ENCODE data around the gene XYLT1.
"Not testable (repeated sequence)": the region's sequence is repeated elsewhere in the genome, so short reads cannot be mapped to it uniquely, and the experiment has no call there.

Gene XYLT1, protein sequence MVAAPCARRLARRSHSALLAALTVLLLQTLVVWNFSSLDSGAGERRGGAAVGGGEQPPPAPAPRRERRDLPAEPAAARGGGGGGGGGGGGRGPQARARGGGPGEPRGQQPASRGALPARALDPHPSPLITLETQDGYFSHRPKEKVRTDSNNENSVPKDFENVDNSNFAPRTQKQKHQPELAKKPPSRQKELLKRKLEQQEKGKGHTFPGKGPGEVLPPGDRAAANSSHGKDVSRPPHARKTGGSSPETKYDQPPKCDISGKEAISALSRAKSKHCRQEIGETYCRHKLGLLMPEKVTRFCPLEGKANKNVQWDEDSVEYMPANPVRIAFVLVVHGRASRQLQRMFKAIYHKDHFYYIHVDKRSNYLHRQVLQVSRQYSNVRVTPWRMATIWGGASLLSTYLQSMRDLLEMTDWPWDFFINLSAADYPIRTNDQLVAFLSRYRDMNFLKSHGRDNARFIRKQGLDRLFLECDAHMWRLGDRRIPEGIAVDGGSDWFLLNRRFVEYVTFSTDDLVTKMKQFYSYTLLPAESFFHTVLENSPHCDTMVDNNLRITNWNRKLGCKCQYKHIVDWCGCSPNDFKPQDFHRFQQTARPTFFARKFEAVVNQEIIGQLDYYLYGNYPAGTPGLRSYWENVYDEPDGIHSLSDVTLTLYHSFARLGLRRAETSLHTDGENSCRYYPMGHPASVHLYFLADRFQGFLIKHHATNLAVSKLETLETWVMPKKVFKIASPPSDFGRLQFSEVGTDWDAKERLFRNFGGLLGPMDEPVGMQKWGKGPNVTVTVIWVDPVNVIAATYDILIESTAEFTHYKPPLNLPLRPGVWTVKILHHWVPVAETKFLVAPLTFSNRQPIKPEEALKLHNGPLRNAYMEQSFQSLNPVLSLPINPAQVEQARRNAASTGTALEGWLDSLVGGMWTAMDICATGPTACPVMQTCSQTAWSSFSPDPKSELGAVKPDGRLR

DNA sequence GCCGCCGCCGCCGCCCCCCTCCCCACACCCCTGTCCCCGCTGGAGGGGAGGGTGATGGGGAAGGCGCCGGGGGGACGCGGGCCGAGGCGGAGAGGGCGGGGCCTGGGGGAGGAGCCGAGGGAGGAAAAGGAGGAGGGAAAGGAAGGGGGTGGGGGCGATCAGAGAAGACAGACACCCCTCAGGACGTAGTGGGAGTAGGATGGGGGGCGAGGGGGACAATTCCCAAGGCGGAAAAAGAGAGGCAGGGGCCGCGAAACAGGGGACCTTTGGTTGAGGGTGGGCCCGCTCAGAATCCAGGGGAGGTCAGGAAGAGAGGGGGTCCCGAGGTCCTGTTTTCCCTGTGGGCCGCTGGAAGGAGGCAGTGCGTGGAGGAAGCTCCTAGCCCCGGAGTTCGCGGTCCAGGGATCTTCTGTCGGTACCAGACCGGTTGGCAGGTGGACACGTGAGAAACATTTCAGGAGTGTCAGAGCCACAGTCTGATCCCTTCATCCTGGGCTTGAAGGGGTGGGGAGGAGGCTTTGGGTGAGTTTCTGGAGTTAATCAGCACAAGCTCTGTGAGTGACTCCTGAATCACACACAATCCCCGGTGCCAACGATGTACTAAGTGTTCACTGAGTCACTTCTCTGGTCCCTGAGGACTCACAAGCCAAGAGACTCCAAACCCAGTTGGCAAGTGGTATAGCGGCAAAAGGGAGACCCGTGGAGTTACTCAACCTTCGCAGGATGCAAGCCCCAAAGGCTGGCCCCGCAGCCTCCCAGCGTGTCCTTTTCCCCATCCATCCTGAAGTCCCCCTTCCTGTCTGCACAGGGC, at the start of gene XYLT1:
Gene XYLT1, minus strand, starts transcription at position 53 of the 811 bp plus-strand sequence. CDS start 164 bp downstream, outside the sequence.
- DNase-seq (ENCODE audit: low read depth) = peak; percentile 38

DNA sequence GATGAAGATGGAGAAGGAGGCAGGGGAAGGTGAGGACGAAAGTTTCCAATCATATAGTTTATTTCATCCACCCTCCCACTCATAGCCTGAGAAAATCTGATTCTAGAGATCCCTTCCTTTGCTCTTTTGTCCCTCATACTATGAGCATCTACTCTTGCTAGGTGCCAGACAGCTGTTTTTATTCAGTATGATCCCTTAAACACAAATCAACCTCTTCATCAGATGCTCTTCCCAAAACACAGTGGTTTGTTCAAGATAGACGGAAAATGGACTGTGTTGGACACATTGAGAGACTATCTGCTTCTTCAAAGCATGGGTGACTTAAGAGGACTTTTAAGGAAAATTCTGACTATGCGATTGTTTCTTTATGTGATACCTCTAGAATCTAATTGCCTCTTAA, 49.4 kb upstream of the XYLT1 start:
- no peak for DNase-seq (ENCODE audit: low read depth)

DNA sequence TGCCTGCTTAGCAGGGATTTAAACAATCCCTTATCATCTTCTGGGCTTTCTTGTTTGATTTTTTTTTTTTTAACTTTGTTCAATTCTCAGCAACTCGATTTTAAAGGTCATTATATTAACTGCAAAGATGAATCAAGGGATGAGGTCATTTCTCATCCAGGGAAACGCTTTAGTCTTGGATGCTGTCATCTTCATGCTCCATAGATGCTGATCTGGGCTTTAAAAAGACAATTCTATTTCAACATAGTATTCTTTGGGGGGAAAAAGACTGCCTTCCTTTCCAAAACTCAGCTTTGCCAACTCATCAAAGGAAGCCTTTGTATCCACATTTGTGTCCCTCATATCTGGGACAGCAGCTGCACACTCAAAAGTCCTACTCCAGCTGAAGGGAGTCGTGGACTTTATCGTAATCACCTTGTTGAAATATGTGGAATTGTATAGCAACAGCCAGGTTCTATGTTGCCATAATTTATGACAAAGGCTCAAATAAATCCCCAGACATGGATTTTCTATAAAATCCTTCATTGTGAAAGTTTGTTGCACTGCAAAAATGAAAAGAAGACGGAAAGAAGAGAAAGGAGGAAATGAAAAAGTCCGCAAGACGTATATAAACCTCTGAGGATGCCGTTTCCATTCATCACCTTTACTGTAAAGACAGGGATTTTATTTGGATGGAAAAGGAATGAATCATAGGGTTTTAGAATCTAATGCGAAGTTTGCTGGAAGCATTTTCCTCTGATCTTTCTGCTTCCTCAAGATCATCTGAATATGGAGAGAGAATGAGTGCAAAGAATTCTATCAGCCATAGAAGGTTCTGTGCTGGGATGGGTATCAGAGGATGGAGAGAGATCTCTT, 48.6 kb upstream of the XYLT1 start:
- DNase-seq (ENCODE audit: low read depth) = no peak

DNA sequence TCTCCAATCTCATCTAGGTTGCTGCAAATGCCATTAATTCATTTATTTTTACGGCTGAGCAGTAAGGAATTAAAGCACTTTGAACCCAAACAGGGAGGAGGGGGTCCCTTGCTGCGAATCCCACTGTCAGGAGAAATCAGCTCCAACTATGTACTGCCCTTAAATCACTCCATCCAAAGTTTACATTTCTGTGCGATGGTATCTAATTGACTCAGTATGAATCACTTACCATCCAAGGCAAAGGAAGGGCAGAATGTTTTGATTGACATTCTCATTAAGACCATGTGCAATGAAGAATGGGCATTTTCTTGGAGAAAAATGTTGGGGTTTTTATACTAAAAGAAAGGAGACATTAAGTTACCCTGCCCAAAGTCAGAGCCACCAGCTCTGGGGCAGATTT, 47.7 kb upstream of the XYLT1 start:
- no peak for DNase-seq (ENCODE audit: low read depth)

DNA sequence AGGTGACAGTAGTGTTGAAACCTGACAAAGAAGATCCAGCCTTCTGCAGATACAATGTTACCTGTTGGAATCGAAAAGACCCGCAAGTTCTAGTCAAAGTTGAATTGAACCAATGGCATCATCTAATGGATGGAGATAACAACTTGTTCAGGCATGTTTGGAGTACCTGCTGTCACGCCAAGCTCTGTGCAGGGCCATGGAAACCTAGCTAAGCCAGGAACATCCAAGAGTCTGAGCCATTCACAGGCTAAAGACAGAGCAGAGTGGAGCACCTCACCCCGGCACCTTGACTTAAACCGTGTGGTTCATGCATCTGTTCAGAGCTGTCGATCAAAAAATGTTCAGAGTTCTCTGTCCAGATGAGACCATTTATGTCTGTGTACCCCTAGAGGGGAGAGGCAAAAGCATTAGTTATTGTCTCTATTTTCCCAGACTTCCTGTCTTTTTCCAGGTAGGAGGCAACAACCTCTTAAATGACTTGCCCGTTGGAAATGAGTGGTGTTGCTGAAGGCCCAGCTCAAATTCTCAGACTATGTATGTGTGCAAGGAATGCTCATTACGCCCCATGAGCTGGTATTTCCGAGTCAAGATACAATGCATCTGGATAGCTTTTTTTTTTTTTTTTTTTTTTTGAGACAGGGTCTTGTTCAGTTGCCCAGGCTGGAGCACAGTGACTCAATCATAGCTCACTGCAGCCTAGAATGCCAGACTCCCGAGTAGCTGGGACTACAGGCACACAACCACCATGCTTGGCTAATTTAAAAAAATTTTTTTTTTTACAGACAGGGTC, 44.9 kb upstream of the XYLT1 start:
- no peak for DNase-seq (ENCODE audit: low read depth)

DNA sequence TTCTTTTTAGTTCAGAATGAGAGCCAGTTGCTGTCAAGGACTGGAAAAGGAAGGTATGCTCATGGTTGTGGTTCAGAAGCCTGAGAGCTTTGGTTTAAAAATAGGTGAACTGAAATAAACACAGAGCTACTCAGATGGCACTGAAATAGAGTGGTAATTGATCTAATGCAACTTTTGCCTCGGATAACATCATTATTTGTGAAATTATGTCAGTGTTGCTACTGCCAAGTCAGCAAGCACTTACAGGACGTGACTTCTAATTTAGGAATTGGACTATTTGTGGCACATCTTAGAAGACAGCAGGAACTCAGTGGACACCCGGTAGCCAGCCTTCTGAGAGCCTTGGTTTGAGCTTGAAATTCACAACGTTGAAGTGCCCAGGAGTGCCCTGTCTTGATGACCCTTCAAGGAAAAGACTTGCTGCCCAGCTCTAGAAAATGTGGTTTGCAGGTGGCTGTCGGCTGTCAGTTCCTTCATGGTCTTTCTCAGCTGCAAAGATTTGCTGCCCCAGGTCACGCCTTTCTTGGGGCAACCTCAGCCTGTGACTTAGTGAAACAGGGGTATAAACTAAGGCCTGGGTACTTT, 42.0 kb upstream of the XYLT1 start:
- no peak for DNase-seq (ENCODE audit: low read depth)

DNA sequence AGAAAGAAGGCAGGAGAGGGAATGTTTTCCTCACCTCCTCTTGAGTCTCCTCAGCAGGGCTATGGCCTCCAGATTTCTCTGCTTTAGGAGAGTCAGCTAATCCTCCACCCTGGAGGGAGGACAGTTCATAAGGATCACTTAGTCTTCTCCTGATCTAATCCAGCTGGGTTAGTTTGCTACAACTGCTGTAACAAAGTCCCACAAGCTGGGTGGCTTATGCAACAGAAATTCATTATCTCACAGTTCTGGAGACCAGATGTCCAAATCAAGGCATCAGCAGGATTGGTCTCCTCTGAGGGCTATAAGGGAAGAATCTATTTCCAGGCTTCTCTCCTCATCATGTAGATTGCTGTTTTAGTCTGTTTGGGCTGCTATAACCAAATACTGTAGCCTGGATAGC, 40.6 kb upstream of the XYLT1 start:
- no peak for DNase-seq (ENCODE audit: low read depth)

DNA sequence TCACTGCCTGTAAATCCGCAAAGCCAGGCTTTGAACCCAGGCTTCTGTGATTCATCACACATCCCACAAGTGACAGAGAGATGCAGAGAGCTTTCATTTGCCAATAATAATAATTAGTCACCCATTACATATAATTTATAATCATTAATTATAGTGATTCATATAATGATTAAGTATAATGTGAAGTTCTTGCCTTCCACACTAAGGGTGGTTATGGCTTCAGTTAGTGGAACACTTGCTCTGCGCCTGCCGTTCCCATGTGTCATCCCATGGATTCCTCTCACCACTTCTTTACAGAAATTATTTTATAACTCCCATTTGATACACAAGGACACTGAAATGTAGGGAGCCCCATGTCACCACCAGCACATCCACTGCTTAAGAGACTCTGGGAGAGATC, 39.8 kb upstream of the XYLT1 start:
- no peak for DNase-seq (ENCODE audit: low read depth)

DNA sequence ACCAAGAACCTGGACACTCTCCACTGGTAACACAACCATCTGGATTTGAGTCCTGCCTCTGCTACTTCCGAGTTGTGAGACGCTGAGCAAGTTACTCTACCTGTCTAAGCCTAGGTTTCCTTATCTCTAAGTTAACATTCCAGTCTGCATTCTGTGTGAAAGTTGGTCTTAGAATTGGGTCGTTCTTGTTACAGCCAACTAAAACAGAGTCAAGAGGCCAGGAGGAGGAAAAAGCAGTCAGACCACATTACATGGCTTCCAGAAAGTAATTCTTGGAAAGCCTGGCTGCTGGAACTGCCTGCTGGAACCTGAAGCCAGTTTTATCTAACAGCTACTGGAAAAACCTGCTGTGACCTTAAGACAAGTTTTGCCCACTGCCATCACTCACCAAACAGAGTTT, 38.4 kb upstream of the XYLT1 start:
- no peak for DNase-seq (ENCODE audit: low read depth)

DNA sequence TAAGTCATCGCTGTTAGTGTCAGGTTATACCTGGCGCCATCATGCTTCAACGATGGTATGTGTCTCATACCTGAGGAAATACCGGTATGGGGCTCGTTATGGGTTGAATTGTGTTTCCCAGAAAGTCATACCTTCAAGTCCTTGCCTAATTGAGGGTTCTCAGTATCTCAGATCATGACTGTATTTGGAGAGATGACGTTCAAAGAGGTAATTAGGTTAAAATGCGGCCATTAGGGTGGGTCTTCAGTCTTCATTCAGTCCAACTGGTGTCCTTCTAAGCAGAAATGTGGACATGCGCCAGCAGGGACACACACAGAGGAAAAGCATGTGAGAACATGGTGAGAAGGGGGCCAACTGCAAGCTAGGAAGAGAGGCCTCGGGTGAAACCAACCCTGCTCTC, 37.5 kb upstream of the XYLT1 start:
- no peak for DNase-seq (ENCODE audit: low read depth)

DNA sequence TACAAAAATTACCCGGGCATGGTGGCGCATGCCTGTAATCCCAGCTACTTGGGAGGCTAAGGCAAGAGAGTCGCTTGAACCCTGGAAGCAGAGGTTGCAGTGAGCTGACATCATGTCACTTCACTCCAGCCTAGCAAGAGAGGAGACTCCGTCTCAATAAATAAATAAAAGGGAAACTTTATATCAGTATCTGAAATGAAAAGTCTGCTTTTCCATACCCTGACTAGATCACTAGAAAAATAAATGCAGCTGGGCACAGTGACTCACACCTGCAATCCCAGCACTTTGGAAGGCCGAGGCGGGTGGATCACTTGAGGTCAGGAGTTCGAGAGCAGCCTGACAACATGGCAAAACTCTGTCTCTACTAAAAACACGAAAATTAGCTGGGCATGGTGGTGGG, 36.8 kb upstream of the XYLT1 start:
- not testable (repeated sequence) for DNase-seq (ENCODE audit: low read depth)

DNA sequence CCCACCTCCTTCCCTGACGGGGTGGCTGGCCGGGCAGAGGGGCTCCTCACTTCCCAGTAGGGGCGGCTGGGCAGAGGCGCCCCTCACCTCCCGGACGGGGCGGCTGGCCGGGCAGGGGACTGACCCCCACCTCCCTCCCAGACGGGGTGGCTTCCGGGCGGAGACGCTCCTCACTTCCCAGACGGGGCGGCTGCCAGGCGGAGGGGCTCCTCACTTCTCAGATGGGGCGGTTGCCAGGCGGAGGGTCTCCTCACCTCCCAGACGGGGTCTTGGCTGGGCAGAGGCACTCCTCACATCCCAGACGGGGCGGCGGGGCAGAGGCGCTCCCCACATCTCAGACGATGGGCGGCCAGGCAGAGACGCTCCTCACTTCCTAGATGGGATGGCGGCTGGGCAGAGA, 35.1 kb upstream of the XYLT1 start:
- DNase-seq (ENCODE audit: low read depth) = not testable (repeated sequence)

DNA sequence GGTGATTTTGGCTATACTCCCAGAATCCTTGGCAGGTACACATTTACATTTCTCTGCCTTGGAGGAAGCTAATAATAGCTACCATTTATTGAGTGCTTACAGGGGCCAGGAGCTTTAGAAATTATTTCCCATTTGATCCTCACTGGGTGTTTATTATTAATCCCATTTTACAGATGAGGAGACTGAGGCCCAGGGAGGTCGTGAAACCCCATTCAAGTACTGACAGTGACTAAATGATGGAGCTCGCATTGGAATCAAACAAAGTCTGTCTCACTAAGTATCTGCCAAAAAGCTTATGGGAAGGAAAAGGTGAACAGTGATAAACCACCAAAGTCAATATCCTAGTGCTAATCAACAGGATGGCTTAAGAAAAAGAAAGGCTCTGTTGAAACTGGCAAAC, 33.3 kb upstream of the XYLT1 start:
- no peak for DNase-seq (ENCODE audit: low read depth)

DNA sequence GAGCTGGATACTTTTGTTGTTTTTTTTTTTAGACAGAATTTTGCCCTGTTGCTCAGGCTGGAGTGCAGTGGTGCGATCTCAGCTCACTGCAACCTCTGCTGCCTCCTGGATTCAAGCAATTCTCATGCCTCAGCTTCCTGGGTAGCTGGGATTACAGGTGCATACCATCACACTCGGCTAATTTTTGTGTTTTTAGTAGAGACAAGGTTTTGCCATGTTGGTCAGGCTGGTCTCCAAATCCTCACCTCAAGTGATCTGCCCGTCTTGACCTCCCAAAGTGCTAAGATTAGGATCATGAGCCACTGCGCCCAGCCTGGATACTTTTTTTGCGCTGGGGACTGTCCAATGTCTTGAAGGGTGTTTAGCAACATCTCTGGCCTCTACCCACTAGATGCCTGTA, 32.6 kb upstream of the XYLT1 start:
- DNase-seq (ENCODE audit: low read depth) = no peak

DNA sequence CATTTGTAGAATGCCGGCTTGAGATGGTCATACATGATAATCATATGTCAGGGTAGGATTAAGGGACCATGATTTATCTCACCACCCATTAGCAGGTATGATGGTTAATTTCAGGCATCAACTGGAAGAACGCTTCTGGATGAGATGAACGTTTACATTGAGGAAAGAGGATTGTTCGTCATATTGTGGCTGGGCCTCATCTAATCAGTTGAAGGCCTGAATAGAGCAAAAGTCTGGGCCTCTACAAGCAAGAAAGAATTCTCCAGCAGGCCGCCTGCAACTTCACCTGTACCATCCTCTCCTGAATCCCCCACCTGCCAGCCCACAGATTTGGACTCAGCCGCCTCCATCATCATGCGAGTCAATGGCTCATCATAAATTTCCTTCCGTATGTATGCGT, 30.6 kb upstream of the XYLT1 start:
- DNase-seq (ENCODE audit: low read depth) = no peak

DNA sequence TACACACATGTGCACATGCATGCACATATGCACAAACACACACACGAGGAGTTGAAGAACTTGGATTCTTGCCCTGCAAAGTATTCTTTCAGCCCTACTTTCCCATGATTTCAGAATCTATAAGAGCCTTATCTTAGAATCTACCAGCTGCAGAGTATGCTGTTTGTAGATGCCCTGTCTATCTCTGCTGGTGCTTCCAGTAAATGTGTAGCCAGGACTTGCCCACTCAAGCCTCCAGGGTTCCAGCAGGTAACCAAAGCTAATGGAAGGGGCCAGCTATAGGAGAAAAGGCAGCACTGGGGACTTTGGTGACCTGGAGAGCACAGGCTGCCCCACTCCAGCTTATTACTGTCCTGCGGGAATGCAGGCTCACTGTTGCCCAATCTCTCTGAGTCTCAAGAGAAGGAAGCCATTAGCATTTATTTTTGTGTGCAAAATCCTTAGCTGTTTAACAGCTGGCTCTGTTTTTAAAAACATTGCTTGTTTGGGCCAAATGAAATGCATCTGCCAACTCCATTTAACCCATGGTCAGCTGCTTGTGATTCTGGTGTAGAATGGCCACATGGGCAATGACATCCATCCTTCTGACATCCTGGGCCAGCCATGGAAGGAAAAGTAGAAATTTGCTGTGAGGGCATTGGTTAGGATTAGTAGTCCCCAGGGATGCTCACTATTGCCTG, 28.6 kb upstream of the XYLT1 start:
- no peak for DNase-seq (ENCODE audit: low read depth)

DNA sequence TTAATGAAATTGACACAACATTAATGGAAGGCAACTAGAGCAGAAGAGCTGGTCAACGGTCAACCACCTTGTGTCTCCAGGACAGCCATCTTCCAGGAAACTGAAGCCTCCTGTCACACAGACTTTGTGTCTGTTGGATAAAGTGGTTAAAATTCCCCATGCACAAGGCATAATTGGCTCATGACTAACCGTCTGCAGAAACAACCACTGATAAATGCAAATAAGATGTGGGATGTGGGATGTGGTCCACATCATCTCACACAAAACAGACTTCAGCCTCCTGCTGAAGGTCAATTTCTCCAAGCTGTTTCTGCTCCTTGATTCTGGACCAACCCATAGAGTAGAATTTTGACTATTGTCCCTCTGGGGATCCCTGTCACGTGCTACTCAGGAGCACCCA, 26.9 kb upstream of the XYLT1 start:
- no peak for DNase-seq (ENCODE audit: low read depth)

DNA sequence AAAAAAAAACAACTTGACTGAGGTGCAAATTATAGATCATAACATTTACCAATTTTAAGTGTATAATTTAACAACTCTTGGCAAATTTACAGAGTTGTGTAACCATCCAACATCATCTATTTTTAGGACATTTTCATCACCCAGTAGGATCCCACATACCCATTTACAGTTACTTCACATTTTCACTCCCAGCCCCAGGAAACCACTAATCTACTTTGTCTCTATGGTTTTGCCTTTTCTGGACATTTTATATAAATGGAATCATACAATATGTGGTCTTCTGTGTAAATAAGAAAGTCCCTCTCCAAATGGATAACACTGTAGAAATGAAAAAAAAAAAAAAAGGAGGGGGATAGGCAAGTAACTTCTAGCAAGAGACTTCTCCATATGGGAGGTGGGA, 26.1 kb upstream of the XYLT1 start:
- DNase-seq (ENCODE audit: low read depth) = no peak

DNA sequence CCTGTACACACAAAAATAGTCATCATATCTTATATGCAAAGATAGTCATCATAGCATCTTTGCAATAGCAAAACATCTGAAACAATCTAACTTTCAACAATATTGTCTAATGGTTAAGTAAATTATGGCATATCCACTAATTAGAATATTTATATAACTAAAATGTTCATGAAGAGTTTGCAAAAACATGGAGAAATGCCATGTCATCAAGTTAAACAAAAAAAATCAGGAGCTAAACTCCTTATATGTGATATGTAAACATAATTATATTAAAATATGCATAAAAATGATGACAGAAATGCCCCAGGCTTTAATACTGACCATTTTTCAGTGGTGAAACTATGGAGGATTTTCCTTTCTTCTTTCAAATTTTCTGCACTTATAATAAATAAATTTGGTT, 22.3 kb upstream of the XYLT1 start:
- no peak for DNase-seq (ENCODE audit: low read depth)

All from activated T-cell treated with anti-CD3 and anti-CD28 coated beads for 24 hours (primary cell).